WERI-Rb-1 (cell line): ENCODE results near the gene ENGASE.

Experiments used
- DNase-seq: peaks from one replicate; pipeline ENCODE4 v3.0.0-alpha.2; 2020
- H3K27ac ChIP-seq: fragments of 250-450 bp; sonication (Bioruptor Pico); 2 replicates; pipeline ENCODE4 v1.5.1; 2020; ENCODE audit warnings: mild to moderate bottlenecking, moderate library complexity
- H3K27me3 ChIP-seq: fragments of 250-450 bp; sonication (Bioruptor Pico); 2 replicates; pipeline ENCODE4 v1.5.1; 2021; ENCODE audit warnings: mild to moderate bottlenecking, low read depth, moderate library complexity; ENCODE audit not compliant: insufficient read depth, severe bottlenecking
- H3K36me3 ChIP-seq: fragments of 250-450 bp; sonication (Bioruptor Pico); 2 replicates; pipeline ENCODE4 v1.5.1; 2020; ENCODE audit warnings: mild to moderate bottlenecking, moderate library complexity
- H3K4me3 ChIP-seq: 2 replicates; pipeline ENCODE4 v1.5.1; 2011; ENCODE audit warnings: low read depth, mild to moderate bottlenecking, control low read depth, low read length
- H3K9me3 ChIP-seq: fragments of 250-450 bp; sonication (Bioruptor Pico); 2 replicates; pipeline ENCODE4 v1.5.1; 2021; ENCODE audit warnings: mild to moderate bottlenecking, moderate library complexity; ENCODE audit not compliant: severe bottlenecking
- CTCF ChIP-seq: IDR thresholded peaks from 2 replicates; pipeline ENCODE4 v1.5.1; 2011; ENCODE audit warnings: low read depth, mild to moderate bottlenecking, control low read depth, inconsistent platforms, low read length

Gene ENGASE

DNA sequence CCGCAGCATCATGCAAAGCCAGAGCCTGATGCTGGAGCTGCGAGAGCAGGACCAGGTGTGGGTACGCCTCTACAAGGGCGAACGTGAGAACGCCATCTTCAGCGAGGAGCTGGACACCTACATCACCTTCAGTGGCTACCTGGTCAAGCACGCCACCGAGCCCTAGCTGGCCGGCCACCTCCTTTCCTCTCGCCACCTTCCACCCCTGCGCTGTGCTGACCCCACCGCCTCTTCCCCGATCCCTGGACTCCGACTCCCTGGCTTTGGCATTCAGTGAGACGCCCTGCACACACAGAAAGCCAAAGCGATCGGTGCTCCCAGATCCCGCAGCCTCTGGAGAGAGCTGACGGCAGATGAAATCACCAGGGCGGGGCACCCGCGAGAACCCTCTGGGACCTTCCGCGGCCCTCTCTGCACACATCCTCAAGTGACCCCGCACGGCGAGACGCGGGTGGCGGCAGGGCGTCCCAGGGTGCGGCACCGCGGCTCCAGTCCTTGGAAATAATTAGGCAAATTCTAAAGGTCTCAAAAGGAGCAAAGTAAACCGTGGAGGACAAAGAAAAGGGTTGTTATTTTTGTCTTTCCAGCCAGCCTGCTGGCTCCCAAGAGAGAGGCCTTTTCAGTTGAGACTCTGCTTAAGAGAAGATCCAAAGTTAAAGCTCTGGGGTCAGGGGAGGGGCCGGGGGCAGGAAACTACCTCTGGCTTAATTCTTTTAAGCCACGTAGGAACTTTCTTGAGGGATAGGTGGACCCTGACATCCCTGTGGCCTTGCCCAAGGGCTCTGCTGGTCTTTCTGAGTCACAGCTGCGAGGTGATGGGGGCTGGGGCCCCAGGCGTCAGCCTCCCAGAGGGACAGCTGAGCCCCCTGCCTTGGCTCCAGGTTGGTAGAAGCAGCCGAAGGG lies 26.4 kb upstream of the ENGASE start:
- no peak overlapping the region for H3K4me3 ChIP-seq
- peaks cover 3% of the 10 kb centered on the region for H3K9me3 ChIP-seq
- H3K36me3 ChIP-seq = no peaks in the 10 kb centered on the region
- H3K27ac ChIP-seq = no peak overlapping the region
- no peak for DNase-seq
- no peaks in the 10 kb centered on the region for H3K27me3 ChIP-seq
- no peak for TF ChIP-seq CTCF

GRCh38 chr17:79048826-79049755 lies 25.5 kb upstream of the ENGASE start:
- Histone ChIP-seq H3K9me3 (peaks cover 3% of the 10 kb centered on the region), H3K27ac (no peak overlapping the region), H3K4me3 (no peak overlapping the region), H3K27me3 (no peaks in the 10 kb centered on the region), H3K36me3 (no peaks in the 10 kb centered on the region)
- no peak for DNase-seq
- TF ChIP-seq CTCF = no peak

DNA sequence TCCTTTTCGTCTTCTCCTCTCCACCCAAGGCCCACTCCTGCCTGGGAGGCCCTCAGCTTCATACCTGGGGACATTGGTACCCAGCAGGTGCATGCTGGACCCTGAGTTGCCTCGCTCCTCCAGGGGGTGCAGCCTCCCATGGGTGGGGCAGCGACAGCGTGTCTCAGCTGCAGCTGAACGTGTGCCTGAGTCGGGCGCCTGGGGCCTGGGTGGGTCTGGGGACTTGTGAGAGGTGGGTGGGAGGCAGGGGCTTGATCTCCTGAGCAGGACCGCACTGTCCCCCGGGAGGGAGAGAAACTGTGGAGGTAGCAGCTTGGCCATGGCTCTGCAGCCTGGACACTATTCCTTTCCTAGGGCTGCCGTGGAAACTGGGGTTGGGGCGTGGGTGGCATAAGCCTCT lies 24.8 kb upstream of the ENGASE start:
- no peaks in the 10 kb centered on the region for H3K27me3 ChIP-seq

DNA sequence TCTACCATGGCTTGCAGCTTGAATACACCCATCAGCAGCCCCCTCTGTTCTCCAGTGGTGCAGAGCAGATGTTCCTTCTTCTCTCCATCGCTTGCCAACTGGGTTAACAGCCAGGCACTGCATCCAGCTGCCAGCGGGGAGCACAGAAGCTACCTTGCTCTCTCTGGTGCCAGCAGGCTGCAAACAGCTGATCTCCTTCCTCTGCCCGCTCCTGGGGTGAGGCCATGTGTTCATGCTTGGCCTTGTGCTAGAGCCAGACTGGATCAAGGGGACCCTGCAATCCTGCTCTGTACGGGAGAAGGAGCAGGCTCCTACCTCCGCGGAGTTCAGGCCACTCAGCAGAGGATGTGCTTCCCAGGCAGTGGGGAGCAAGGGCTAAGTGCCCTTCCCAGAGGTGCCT lies 24.1 kb upstream of the ENGASE start:
- no peak overlapping the region for H3K4me3 ChIP-seq
- H3K9me3 ChIP-seq = peaks cover 3% of the 10 kb centered on the region
- no peak overlapping the region for H3K27ac ChIP-seq
- DNase-seq = no peak
- H3K27me3 ChIP-seq = no peaks in the 10 kb centered on the region
- TF ChIP-seq CTCF = no peak
- H3K36me3 ChIP-seq = no peaks in the 10 kb centered on the region

More for the DNA sequence above, 24.8 kb upstream of the ENGASE start:
- Histone ChIP-seq H3K27ac (no peak overlapping the region), H3K4me3 (no peak overlapping the region), H3K36me3 (no peaks in the 10 kb centered on the region), H3K9me3 (peaks cover 3% of the 10 kb centered on the region)
- TF ChIP-seq CTCF = no peak
- DNase-seq = no peak

DNA sequence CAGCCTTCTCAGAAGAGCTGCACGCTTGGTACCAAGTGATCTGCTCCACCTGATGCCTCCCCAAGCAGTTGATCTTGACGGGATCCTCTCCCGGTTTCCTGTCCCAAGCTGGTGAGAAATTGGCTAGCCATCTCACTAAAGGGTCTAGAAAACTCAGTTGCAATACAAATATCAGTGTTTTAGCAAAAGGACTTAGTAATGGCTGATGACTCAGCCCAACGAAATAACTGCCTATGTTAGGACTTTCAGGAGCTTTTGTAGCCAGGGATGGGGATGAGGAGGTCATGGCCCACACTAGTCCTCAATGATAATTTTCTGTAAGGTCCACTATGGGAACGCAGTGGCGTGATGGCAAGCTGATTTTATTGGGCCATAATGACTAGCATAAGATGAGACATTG lies 23.3 kb upstream of the ENGASE start:
- TF ChIP-seq CTCF = no peak
- H3K27ac ChIP-seq = no peak overlapping the region
- H3K27me3 ChIP-seq = no peaks in the 10 kb centered on the region
- H3K4me3 ChIP-seq = no peak overlapping the region
- peaks cover 3% of the 10 kb centered on the region for H3K9me3 ChIP-seq
- DNase-seq = no peak
- H3K36me3 ChIP-seq = no peaks in the 10 kb centered on the region
